Naive thymus-derived CD4-positive, alpha-beta T cell (primary cell): ENCODE results near the gene FHIT. TPM values are rescaled to one million over a fixed set of nuclear protein-coding genes. Genes with fewer than 3 reads are reported as not detected.

Experiments used
- ATAC-seq: fragments of 150-1000 bp; cut with Tn5 transposase; 2 replicates; pipeline ENCODE4 v1.10.0; 2021; ENCODE audit warnings: mild to moderate bottlenecking, moderate library complexity
- CTCF ChIA-PET: fragments of 350-600 bp; sonication (Branson Sonifier 250); formaldehyde crosslinking; loops from one replicate; lab custom pipeline; 2021; ENCODE audit warnings: antibody characterized with exemption; lab: Charles Lee
- POLR2A ChIA-PET: fragments of 350-600 bp; sonication (Branson Sonifier 250); formaldehyde crosslinking; loops from one replicate; lab custom pipeline; 2021; ENCODE audit warnings: antibody characterized with exemption, inconsistent platforms; lab: Charles Lee
- DNase-seq, 9 donors: peaks; one replicate each; pipeline versions ENCODE4 v3.0.0 to v3.0.0-alpha.2; 2020 to 2022; ENCODE audit warnings: mixed read lengths in 1 of 9
- H3K27ac ChIP-seq: one replicate; pipeline ENCODE4 v1.7.0; 2013; ENCODE audit warnings: mild to moderate bottlenecking, low read depth, low read length, moderate library complexity
- H3K27me3 ChIP-seq, 2 donors: one replicate each; pipeline ENCODE4 v1.7.0; 2013; ENCODE audit warnings: low read length in 2 of 2, mild to moderate bottlenecking in 2 of 2, moderate library complexity in 2 of 2; ENCODE audit not compliant: control insufficient read depth in 2 of 2, insufficient read depth in 2 of 2
- H3K36me3 ChIP-seq, 3 experiments: 1 replicate in 2 of 3; 2 replicates in 1 of 3; pipeline ENCODE4 v1.7.0; 2013; ENCODE audit warnings: low read length in 3 of 3, mild to moderate bottlenecking in 3 of 3, moderate library complexity in 1 of 3; ENCODE audit not compliant: insufficient read depth in 3 of 3, control insufficient read depth in 2 of 3
- H3K4me1 ChIP-seq, 2 donors: one replicate each; pipeline ENCODE4 v1.7.0; 2013; ENCODE audit warnings: low read length in 2 of 2, mild to moderate bottlenecking in 2 of 2, moderate library complexity in 1 of 2; ENCODE audit not compliant: control insufficient read depth in 2 of 2, insufficient read depth in 2 of 2
- H3K4me3 ChIP-seq: 2 replicates; pipeline ENCODE4 v1.7.0; 2013; ENCODE audit warnings: mild to moderate bottlenecking, low read length
- H3K9me3 ChIP-seq, 3 experiments: 1 replicate in 2 of 3; 2 replicates in 1 of 3; pipeline ENCODE4 v1.7.0; 2013; ENCODE audit warnings: low read length in 3 of 3; ENCODE audit not compliant: control insufficient read depth in 2 of 3
- H3K27ac Mint-ChIP-seq, 9 donors: one replicate each; pipeline ENCODE4 v1.8.0; 2020 to 2022; ENCODE audit warnings: mixed read lengths in 9 of 9, mild to moderate bottlenecking in 8 of 9, moderate library complexity in 5 of 9, inconsistent platforms in 2 of 9
- H3K27me3 Mint-ChIP-seq, 5 donors: one replicate each; pipeline ENCODE4 v1.8.0; 2021 to 2022; ENCODE audit warnings: mixed read lengths in 5 of 5, mild to moderate bottlenecking in 1 of 5
- H3K36me3 Mint-ChIP-seq, 5 donors: one replicate each; pipeline ENCODE4 v1.8.0; 2020 to 2022; ENCODE audit warnings: mixed read lengths in 5 of 5, mild to moderate bottlenecking in 3 of 5, inconsistent platforms in 1 of 5
- H3K4me1 Mint-ChIP-seq, 7 donors: one replicate each; pipeline ENCODE4 v1.8.0; 2020 to 2022; ENCODE audit warnings: mixed read lengths in 7 of 7, mild to moderate bottlenecking in 3 of 7, inconsistent platforms in 1 of 7
- H3K4me3 Mint-ChIP-seq, 10 donors: one replicate each; pipeline ENCODE4 v1.8.0; 2020 to 2022; ENCODE audit warnings: mild to moderate bottlenecking in 10 of 10, mixed read lengths in 10 of 10, moderate library complexity in 6 of 10, inconsistent platforms in 2 of 10
- H3K9me3 Mint-ChIP-seq, 11 donors: one replicate each; pipeline ENCODE4 v1.8.0; 2020 to 2022; ENCODE audit warnings: mixed read lengths in 11 of 11, mild to moderate bottlenecking in 4 of 11, inconsistent platforms in 1 of 11, moderate library complexity in 1 of 11
- intact Hi-C, 2 donors: fragments of 100-400 bp; cut with micrococcal nuclease; formaldehyde crosslinking; loops; one replicate each; pipeline ENCODE4 v1.15.1; 2023
- polyA plus RNA-seq, 2 donors: library from polyadenylated mRNA; unstranded; fragments of 300-500 nt; fragmentation: Illumina TruSeq; gene quantifications; one replicate each; pipeline ENCODE4 v1.2.3, GENCODE V29; 2021
- total RNA-seq, 6 experiments: library from RNA in 5 of 6; stranded (reverse) in 5 of 6; gene quantifications; 1 replicate in 5 of 6; 2 replicates in 1 of 6; pipeline ENCODE4 v1.2.3 and lab custom pipeline; 2021 to 2026

Gene FHIT
- total and polyA plus RNA-seq, 7 experiments from 2014 or later: 51.2 to 230 (median 152) TPM

GRCh38 chr3:60178931-60179653, 1072.2 kb downstream of the FHIT start:
- ATAC-seq: no peak
- POLR2A ChIA-PET: no interaction called here

GRCh38 chr3:60177726-60178125, 1073.5 kb downstream of the FHIT start:
- Mint-ChIP-seq H3K27me3 (no peaks in the 10 kb centered on the region), H3K4me1 (peaks cover 0 to 9% (median 0%) of the 10 kb centered on the region in 7 donors), H3K9me3 (peaks cover 0 to 4% (median 0%) of the 10 kb centered on the region in 11 donors), H3K27ac (no peak overlapping the region), H3K4me3 (no peak overlapping the region), H3K36me3 (peaks cover 0 to 10% (median 0%) of the 10 kb centered on the region in 5 donors)
- intact Hi-C loops: no loop called here
- DNase-seq (no peak), ATAC-seq (no peak)
- Histone ChIP-seq H3K27me3 (no peaks in the 10 kb centered on the region), H3K9me3 (no peaks in the 10 kb centered on the region), H3K27ac (no peak overlapping the region), H3K36me3 (no peaks in the 10 kb centered on the region), H3K4me3 (no peak overlapping the region), H3K4me1 (no peaks in the 10 kb centered on the region)
- POLR2A ChIA-PET: interaction anchor here (0.6 kb wide), 1 partner anchor 309 kb away, joined by 4 read pairs; no protein-coding TSS in a partner anchor
- CTCF ChIA-PET: interaction anchor here (1.0 kb wide), 1 partner anchor 24 kb away, joined by 3 read pairs; no protein-coding TSS in a partner anchor

More at GRCh38 chr3:60178931-60179653, 1072.2 kb downstream of the FHIT start:
- Histone ChIP-seq H3K27me3 (no peaks in the 10 kb centered on the region), H3K27ac (no peak overlapping the region), H3K4me3 (no peak overlapping the region), H3K36me3 (no peaks in the 10 kb centered on the region), H3K9me3 (no peaks in the 10 kb centered on the region), H3K4me1 (no peaks in the 10 kb centered on the region)
- Mint-ChIP-seq H3K27me3 (no peaks in the 10 kb centered on the region), H3K4me3 (no peak overlapping the region), H3K27ac (no peak overlapping the region), H3K36me3 (peaks cover 0 to 8% (median 0%) of the 10 kb centered on the region in 5 donors), H3K4me1 (peaks cover 0 to 9% (median 0%) of the 10 kb centered on the region in 7 donors), H3K9me3 (peaks cover 0 to 4% (median 0%) of the 10 kb centered on the region in 11 donors)
- CTCF ChIA-PET: no interaction called here
- intact Hi-C loops: no loop called here
- DNase-seq: no peak

DNA sequence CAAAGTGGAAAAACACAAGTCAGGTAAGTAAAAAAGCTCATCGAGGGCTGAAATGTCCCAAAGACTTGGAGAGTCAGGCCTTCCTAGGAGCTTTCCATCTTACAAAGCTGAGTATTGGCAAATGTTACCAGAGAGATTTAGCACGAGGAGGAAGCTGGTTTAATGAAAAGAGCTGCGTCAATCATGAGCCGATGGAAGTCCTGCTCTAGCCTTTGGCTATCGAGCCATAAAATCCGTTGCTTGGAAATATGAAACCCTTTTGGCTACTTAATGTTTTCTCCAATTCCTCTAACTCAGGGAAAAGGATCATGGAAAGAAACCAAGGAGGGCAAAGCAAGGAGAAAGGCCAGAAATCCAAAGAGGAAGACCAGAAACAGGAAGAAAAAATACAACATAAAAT, 1074.6 kb downstream of the FHIT start:
- Histone ChIP-seq H3K4me3 (no peak overlapping the region), H3K9me3 (no peaks in the 10 kb centered on the region), H3K27ac (no peak overlapping the region), H3K27me3 (no peaks in the 10 kb centered on the region), H3K36me3 (no peaks in the 10 kb centered on the region), H3K4me1 (no peaks in the 10 kb centered on the region)
- Mint-ChIP-seq H3K9me3 (peaks cover 0 to 4% (median 0%) of the 10 kb centered on the region in 11 donors), H3K27ac (no peak overlapping the region), H3K27me3 (no peaks in the 10 kb centered on the region), H3K36me3 (peaks cover 0 to 6% (median 0%) of the 10 kb centered on the region in 5 donors), H3K4me3 (no peak overlapping the region), H3K4me1 (peaks cover 0 to 9% (median 0%) of the 10 kb centered on the region in 7 donors)
- DNase-seq (no peak), ATAC-seq (no peak)
- ChIA-PET POLR2A (no interaction called here), CTCF (no interaction called here)
- intact Hi-C loops: no loop called here

DNA sequence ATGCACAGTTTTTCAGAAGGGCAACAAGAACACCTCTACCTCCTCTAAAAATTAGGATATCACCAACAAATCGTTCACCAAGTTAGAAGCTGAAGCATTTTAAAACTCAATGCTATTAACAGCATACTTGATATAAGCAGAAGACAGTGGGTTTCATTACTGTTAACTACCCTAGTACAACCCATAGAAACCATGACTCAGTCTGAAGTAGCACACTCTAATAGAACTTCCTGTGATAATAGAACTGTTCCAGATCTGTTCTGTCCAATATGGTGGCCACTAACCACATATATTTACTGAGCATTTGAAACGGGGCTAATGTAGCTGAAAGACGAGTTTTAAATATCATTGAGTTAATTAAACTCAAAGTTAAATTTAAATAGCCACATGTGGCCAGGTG, 1075.6 kb downstream of the FHIT start:
- no peaks in the 10 kb centered on the region for H3K27me3 Mint-ChIP-seq
- H3K4me3 ChIP-seq: no peak overlapping the region
- H3K4me1 Mint-ChIP-seq: peaks cover 0 to 11% (median 1%) of the 10 kb centered on the region in 7 donors
- no peak for DNase-seq
- H3K36me3 ChIP-seq: no peaks in the 10 kb centered on the region
- H3K4me1 ChIP-seq: no peaks in the 10 kb centered on the region
- ChIA-PET POLR2A (no interaction called here), CTCF (no interaction called here)
- H3K27me3 ChIP-seq: no peaks in the 10 kb centered on the region
- peaks cover 0 to 4% (median 0%) of the 10 kb centered on the region in 11 donors for H3K9me3 Mint-ChIP-seq
- intact Hi-C loops: no loop called here
- no peak overlapping the region for H3K27ac Mint-ChIP-seq
- H3K27ac ChIP-seq: no peak overlapping the region
- H3K36me3 Mint-ChIP-seq: peaks cover 0 to 10% (median 0%) of the 10 kb centered on the region in 5 donors
- no peak for ATAC-seq
- no peak overlapping the region for H3K4me3 Mint-ChIP-seq
- no peaks in the 10 kb centered on the region for H3K9me3 ChIP-seq

GRCh38 chr3:60169755-60170154, 1081.5 kb downstream of the FHIT start:
- Histone ChIP-seq H3K9me3 (no peaks in the 10 kb centered on the region), H3K27ac (no peak overlapping the region), H3K4me3 (no peak overlapping the region), H3K36me3 (no peaks in the 10 kb centered on the region), H3K27me3 (no peaks in the 10 kb centered on the region), H3K4me1 (no peaks in the 10 kb centered on the region)
- Mint-ChIP-seq H3K4me1 (peaks cover 0 to 10% (median 6%) of the 10 kb centered on the region in 7 donors), H3K9me3 (peaks cover 0 to 4% (median 0%) of the 10 kb centered on the region in 11 donors), H3K27ac (peak overlapping the region in 2 of 9 donors; percentile 22 to 68), H3K4me3 (no peak overlapping the region), H3K27me3 (no peaks in the 10 kb centered on the region), H3K36me3 (peaks cover 0 to 6% (median 0%) of the 10 kb centered on the region in 5 donors)
- intact Hi-C loops: loop anchor here in 1 of 2 donors (1.0 kb wide), 1 partner anchor 594 kb away; no protein-coding TSS in a partner anchor
- no peak for ATAC-seq
- ChIA-PET CTCF (interaction anchor here (0.7 kb wide), 1 partner anchor 867 kb away, joined by 4 read pairs; no protein-coding TSS in a partner anchor), POLR2A (no interaction called here)
- DNase-seq: no peak

GRCh38 chr3:60167186-60167585, 1084.1 kb downstream of the FHIT start:
- Mint-ChIP-seq H3K4me3 (no peak overlapping the region), H3K36me3 (peaks cover 0 to 6% (median 0%) of the 10 kb centered on the region in 5 donors), H3K9me3 (peaks cover 0 to 6% (median 0%) of the 10 kb centered on the region in 11 donors), H3K27me3 (no peaks in the 10 kb centered on the region), H3K4me1 (peaks cover 0 to 10% (median 6%) of the 10 kb centered on the region in 7 donors), H3K27ac (no peak overlapping the region)
- no peaks in the 10 kb centered on the region for H3K4me1 ChIP-seq
- no peak overlapping the region for H3K27ac ChIP-seq
- no peak overlapping the region for H3K4me3 ChIP-seq
- ChIA-PET CTCF (no interaction called here), POLR2A (interaction anchor here (0.6 kb wide), 1 partner anchor 9 kb away, joined by 3 read pairs; no protein-coding TSS in a partner anchor)
- H3K27me3 ChIP-seq: no peaks in the 10 kb centered on the region
- no peaks in the 10 kb centered on the region for H3K36me3 ChIP-seq
- no peak for ATAC-seq
- DNase-seq: no peak
- intact Hi-C loops: no loop called here
- no peaks in the 10 kb centered on the region for H3K9me3 ChIP-seq
